ENCODE measurements around the gene ZDHHC18. TPM values are rescaled to one million over a fixed set of nuclear protein-coding genes. Genes with fewer than 3 reads are reported as not detected.
"Not testable (repeated sequence)": the region's sequence is repeated elsewhere in the genome, so short reads cannot be mapped to it uniquely, and the experiment has no call there.

Gene ZDHHC18
- total RNA-seq, 4 donors from 2014 or later = 23.7 to 38.5 (median 31.4) TPM

DNA sequence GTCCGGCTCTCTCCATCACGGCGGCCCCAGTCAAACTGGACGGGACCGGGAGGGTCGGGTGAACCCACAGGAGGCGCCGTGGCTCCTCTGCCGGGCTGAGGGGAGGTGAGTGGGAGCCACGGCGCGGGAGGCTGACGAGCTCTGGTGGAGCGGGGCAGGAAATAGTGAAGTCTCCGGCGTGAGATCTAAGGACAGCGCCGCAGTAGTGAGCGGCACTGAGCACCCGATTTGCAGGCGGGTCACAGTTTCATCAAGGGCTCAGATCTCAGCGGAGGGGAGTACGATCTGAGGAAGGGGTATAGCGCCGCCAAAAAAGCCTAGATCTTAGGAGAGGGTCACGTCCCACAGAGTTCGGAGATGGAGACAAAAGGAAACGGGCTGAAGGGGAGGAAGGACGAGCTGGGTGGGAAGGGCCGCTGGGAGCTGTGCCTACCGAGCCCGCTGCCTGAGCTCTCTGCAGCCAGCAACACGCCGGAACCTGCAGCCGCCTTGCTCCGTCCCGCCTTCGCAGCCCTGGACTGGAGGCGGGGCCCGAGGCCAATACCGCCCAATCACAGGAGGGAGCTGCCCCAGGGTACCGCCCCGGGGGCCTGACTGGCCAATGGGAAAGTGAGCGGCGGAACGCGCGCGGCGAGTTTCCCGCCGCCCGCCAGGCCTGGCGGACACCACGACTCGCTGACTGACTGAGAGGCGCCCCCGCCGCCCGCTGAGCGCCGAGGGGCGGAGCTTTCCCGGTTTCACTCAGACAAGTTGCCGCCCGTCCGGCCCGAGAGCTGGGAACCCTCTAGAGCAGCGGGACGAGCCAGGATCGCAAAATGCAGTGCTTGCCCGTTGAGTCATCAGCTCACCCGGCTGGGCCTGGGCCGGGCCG lies 38.4 kb downstream of the ZDHHC18 start:
- WGBS = under 1% methylated on average over 56 of the region's 75 CpGs
- Histone ChIP-seq H3K9me3 (no peaks in the 10 kb centered on the region), H3K27me3 (no peaks in the 10 kb centered on the region), H3K4me1 (peaks cover 60% of the 10 kb centered on the region), H3K36me3 (no peaks in the 10 kb centered on the region), H3K4me3 (peak overlapping the region; percentile 86), H3K27ac (peak overlapping the region; percentile 97)
- TF ChIP-seq POLR2A (IDR thresholded peaks at IDR 0.05) = peak; percentile 52 to 62
- no peak for TF ChIP-seq EP300 (IDR thresholded peaks at IDR 0.05)
- TF ChIP-seq, protein P1, sequence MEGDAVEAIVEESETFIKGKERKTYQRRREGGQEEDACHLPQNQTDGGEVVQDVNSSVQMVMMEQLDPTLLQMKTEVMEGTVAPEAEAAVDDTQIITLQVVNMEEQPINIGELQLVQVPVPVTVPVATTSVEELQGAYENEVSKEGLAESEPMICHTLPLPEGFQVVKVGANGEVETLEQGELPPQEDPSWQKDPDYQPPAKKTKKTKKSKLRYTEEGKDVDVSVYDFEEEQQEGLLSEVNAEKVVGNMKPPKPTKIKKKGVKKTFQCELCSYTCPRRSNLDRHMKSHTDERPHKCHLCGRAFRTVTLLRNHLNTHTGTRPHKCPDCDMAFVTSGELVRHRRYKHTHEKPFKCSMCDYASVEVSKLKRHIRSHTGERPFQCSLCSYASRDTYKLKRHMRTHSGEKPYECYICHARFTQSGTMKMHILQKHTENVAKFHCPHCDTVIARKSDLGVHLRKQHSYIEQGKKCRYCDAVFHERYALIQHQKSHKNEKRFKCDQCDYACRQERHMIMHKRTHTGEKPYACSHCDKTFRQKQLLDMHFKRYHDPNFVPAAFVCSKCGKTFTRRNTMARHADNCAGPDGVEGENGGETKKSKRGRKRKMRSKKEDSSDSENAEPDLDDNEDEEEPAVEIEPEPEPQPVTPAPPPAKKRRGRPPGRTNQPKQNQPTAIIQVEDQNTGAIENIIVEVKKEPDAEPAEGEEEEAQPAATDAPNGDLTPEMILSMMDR (IDR thresholded peaks at IDR 0.05) = no peak
- peak in 2 of 3 donors; percentile 73 to 79 for TF ChIP-seq POLR2AphosphoS5 (IDR thresholded peaks at IDR 0.05)
- peak; percentile 98 to 99 for DNase-seq (ENCODE audit: low spot score in 2 of 2)

DNA sequence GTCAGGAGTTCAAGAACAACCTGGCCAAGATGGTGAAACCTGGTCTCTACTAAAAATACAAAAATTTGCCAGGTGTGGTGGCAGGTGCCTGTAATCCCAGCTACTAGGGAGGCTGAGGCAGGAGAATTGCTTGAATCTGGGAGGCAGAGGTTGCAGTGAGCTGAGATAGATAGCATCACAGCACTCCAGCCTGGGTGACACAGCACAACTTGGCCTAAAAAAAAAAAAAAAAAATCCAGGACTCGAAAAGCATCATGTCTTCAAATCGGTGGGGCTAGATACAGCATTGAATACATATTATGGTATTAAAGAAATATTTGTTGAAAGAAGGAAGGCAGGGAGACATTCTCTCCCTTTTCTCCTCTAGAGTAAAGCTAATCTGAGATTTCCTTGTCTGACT lies 46.6 kb downstream of the ZDHHC18 start:
- not testable (repeated sequence) for H3K36me3 ChIP-seq; H3K4me1 ChIP-seq; DNase-seq (ENCODE audit: low spot score in 2 of 2); H3K27ac ChIP-seq; H3K27me3 ChIP-seq; H3K9me3 ChIP-seq; H3K4me3 ChIP-seq
- 72% methylated on average over 2 of the region's 2 CpGs for WGBS

DNA sequence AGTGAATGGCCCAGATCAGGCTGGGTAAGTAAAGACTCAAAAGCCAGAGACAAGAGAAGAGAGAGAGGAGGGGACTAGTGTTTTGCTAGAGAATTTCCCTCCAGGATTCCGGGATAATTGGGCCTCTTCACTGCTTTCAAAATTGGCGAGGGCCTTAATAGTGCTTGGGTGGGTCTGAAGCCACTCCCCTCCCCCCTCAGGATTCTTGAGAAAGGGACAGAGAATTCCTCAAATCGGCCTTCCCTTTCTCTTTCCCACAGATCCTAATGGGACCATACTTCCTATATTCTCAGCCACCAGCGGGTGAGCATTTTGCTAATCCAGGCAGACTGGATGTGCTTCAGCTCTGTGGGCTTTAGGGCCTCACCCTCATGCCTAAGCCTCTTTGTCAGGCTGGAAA lies 48.4 kb downstream of the ZDHHC18 start:
- Histone ChIP-seq H3K27ac (no peak overlapping the region), H3K9me3 (no peaks in the 10 kb centered on the region), H3K27me3 (no peaks in the 10 kb centered on the region), H3K4me1 (peaks cover 7% of the 10 kb centered on the region), H3K36me3 (peaks cover 18% of the 10 kb centered on the region), H3K4me3 (no peak overlapping the region)
- WGBS = 59% methylated on average over 4 of the region's 4 CpGs
- TF ChIP-seq, protein P1 (IDR thresholded peaks at IDR 0.05) = no peak
- DNase-seq (ENCODE audit: low spot score in 2 of 2) = no peak

DNA sequence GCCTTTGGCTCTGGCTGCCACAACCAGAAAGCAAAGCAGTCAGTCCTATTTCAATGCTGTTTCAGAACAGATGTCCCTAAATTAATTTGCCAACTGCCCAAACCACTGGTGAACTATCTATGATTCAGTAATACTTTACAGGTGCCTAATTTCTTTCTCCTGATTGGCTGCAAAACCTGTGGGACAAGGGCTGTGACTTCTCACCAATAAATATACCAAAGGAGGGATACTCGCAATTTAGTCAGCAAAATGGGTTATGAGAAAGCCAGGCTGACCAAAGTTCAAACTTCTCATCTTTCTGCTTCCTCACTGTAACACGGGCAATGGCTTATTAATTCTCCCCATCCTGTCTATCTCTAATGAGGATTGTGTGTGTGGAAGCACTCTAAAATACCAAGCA lies 50.8 kb downstream of the ZDHHC18 start:
- TF ChIP-seq EP300 (IDR thresholded peaks at IDR 0.05) = no peak
- no peak for TF ChIP-seq POLR2A (IDR thresholded peaks at IDR 0.05)
- TF ChIP-seq POLR2AphosphoS5 (IDR thresholded peaks at IDR 0.05) = no peak
- TF ChIP-seq, protein P1 (IDR thresholded peaks at IDR 0.05) = no peak
- WGBS = 57% methylated on average over 2 of the region's 2 CpGs
- H3K36me3 ChIP-seq = peaks cover 43% of the 10 kb centered on the region

DNA sequence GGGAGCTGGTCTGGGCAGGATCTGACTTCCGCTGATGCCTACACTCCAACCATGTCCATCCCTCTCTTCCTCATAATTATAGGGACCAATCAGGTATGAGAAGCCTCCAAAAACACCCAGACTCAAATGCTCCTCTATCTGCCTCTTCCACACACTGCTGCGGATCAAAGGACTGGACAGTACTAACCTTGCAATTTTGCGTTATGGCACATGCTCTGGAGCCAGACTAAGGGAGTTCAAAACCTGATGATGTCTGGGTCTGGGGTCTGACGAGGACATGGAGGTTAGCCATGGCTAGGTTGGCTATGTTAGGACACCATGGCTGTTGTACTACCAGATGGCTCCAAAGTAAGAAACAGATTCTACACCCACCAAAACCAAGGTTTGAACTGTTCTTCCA lies 53.3 kb downstream of the ZDHHC18 start:
- H3K36me3 ChIP-seq = peaks cover 67% of the 10 kb centered on the region
- H3K4me3 ChIP-seq = no peak overlapping the region
- WGBS = 90% methylated on average over 4 of the region's 4 CpGs

More for the DNA sequence above, 50.8 kb downstream of the ZDHHC18 start:
- Histone ChIP-seq H3K27ac (no peak overlapping the region), H3K4me3 (no peak overlapping the region), H3K27me3 (no peaks in the 10 kb centered on the region), H3K9me3 (no peaks in the 10 kb centered on the region), H3K4me1 (peaks cover 7% of the 10 kb centered on the region)
- no peak for DNase-seq (ENCODE audit: low spot score in 2 of 2)

DNA sequence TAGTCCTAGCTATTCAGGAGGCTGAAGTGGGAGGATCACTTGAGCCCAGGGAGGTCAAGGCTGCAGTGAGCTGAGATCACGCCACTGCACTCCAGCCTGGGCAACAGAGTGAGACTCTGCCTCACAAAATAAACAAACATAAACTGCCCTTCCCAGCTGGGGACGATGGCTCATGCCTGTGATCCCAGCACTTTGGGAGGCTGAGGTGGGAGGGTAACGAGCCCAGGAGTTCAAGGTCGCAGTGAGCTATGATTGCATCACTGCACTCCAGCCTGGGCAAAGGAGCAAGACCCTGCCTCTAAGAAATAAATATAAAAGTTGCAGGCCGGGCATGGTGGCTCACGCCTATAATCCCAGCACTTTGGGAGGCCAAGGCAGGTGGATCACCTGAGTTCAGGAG lies 55.1 kb downstream of the ZDHHC18 start:
- H3K4me3 ChIP-seq; H3K4me1 ChIP-seq; H3K27ac ChIP-seq; DNase-seq (ENCODE audit: low spot score in 2 of 2); H3K9me3 ChIP-seq; H3K27me3 ChIP-seq: not testable (repeated sequence)
- WGBS = 89% methylated on average over 6 of the region's 6 CpGs
- H3K36me3 ChIP-seq = peaks cover 86% of the 10 kb centered on the region

More for the DNA sequence above, 53.3 kb downstream of the ZDHHC18 start:
- H3K9me3 ChIP-seq = no peaks in the 10 kb centered on the region
- no peak overlapping the region for H3K27ac ChIP-seq
- no peak for TF ChIP-seq EP300 (IDR thresholded peaks at IDR 0.05)
- no peak for TF ChIP-seq POLR2AphosphoS5 (IDR thresholded peaks at IDR 0.05)
- H3K27me3 ChIP-seq = no peaks in the 10 kb centered on the region
- no peak for DNase-seq (ENCODE audit: low spot score in 2 of 2)
- peaks cover 7% of the 10 kb centered on the region for H3K4me1 ChIP-seq

Data from suprapubic skin (tissue), 4 donors.